ENCODE measurements around the gene GNL2. TPM values are rescaled to one million over a fixed set of nuclear protein-coding genes. Genes with fewer than 3 reads are reported as not detected.

Gene GNL2
- total RNA-seq, 1 experiment from 2014 or later = 140 TPM

Other genes with a start within 250 kb of the GNL2 start
- 15.2 and 18.1 TPM in 2 replicates for gene ZC3H12A, start 121.4 kb downstream of the GNL2 start, total RNA-seq (2014; rRNA removed; shearing (Covaris generic))
- 83.8 and 98.8 TPM in 2 replicates for gene MEAF6, start 81.2 kb downstream of the GNL2 start, total RNA-seq (2014; rRNA removed; shearing (Covaris generic))
- gene SNIP1, start 41.6 kb downstream of the GNL2 start, total RNA-seq (2014; rRNA removed; shearing (Covaris generic)) = 24.2 and 28.2 TPM in 2 replicates
- gene DNALI1, start 39.0 kb downstream of the GNL2 start, total RNA-seq (2014; rRNA removed; shearing (Covaris generic)) = 3.8 and 9.3 TPM in 2 replicates
- gene RSPO1, start 39.0 kb upstream of the GNL2 start, total RNA-seq (2014; rRNA removed; shearing (Covaris generic)) = not detected in 2 replicates
- gene CDCA8, start 96.6 kb upstream of the GNL2 start, total RNA-seq (2014; rRNA removed; shearing (Covaris generic)) = 33.6 and 44.3 TPM in 2 replicates
- not detected in 2 replicates for gene EPHA10, start 169.2 kb upstream of the GNL2 start, total RNA-seq (2014; rRNA removed; shearing (Covaris generic))
- 2.6 and 4.4 TPM in 2 replicates for gene MANEAL, start 197.9 kb upstream of the GNL2 start, total RNA-seq (2014; rRNA removed; shearing (Covaris generic))
- gene C1orf122, start 211.9 kb upstream of the GNL2 start, total RNA-seq (2014; rRNA removed; shearing (Covaris generic)) = 54.1 and 60.5 TPM in 2 replicates
- 86.3 and 89.0 TPM in 2 replicates for gene YRDC, start 212.3 kb upstream of the GNL2 start, total RNA-seq (2014; rRNA removed; shearing (Covaris generic))

Measured in Daoy (cell line).